ENCODE measurements around the gene CCSAP.

DNA sequence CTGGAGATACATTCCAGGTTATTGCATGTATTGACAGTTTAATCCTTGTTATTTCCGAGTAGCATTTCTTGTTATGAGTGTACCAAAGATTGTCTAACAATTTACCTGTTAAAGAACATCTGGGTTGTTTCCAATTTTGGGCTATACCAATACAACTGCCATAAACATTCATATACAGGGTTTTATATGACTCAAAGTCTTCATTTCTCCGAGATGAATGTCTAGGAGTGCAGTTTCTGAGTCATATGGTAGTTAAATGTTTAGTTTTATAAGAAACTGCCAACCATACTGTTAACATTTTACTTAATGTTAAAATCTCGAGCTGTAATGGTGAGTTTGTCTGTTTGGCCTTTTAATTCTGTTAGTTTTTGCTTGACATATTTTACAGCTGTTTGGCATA, 61.9 kb downstream of the CCSAP start:
- TF ChIP-seq, protein P1, sequence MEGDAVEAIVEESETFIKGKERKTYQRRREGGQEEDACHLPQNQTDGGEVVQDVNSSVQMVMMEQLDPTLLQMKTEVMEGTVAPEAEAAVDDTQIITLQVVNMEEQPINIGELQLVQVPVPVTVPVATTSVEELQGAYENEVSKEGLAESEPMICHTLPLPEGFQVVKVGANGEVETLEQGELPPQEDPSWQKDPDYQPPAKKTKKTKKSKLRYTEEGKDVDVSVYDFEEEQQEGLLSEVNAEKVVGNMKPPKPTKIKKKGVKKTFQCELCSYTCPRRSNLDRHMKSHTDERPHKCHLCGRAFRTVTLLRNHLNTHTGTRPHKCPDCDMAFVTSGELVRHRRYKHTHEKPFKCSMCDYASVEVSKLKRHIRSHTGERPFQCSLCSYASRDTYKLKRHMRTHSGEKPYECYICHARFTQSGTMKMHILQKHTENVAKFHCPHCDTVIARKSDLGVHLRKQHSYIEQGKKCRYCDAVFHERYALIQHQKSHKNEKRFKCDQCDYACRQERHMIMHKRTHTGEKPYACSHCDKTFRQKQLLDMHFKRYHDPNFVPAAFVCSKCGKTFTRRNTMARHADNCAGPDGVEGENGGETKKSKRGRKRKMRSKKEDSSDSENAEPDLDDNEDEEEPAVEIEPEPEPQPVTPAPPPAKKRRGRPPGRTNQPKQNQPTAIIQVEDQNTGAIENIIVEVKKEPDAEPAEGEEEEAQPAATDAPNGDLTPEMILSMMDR (IDR thresholded peaks at IDR 0.05): no peak
- no peak for TF ChIP-seq POLR2A (IDR thresholded peaks at IDR 0.05)

All from uterus (tissue), 2 donors.